GM13977 (cell line): Measurements from ENCODE around the gene PROX1.

ENCODE experiments used
- DNase-seq: peaks from one replicate; pipeline ENCODE4 v3.0.0; 2012; ENCODE audit warnings: low spot score
- in situ Hi-C: fragments of 300-500 bp; cut with MboI; formaldehyde crosslinking; loops from one replicate; pipeline ENCODE4 v1.12.0; 2022; ENCODE audit warnings: low sequenced_read_pairs, low pct_unique_long_range_greater_than_20kb, mixed read lengths, inconsistent platforms; ENCODE audit not compliant: unreplicated experiment
- TF ChIP-seq, protein P1 (sequence below): IDR thresholded peaks from 2 replicates; pipeline ENCODE4 v1.5.1; 2012; ENCODE audit warnings: mild to moderate bottlenecking, control low read depth; ENCODE audit not compliant: insufficient read depth; ENCODE audit errors: extremely low read depth, missing control alignments

The PROX1 gene

DNA sequence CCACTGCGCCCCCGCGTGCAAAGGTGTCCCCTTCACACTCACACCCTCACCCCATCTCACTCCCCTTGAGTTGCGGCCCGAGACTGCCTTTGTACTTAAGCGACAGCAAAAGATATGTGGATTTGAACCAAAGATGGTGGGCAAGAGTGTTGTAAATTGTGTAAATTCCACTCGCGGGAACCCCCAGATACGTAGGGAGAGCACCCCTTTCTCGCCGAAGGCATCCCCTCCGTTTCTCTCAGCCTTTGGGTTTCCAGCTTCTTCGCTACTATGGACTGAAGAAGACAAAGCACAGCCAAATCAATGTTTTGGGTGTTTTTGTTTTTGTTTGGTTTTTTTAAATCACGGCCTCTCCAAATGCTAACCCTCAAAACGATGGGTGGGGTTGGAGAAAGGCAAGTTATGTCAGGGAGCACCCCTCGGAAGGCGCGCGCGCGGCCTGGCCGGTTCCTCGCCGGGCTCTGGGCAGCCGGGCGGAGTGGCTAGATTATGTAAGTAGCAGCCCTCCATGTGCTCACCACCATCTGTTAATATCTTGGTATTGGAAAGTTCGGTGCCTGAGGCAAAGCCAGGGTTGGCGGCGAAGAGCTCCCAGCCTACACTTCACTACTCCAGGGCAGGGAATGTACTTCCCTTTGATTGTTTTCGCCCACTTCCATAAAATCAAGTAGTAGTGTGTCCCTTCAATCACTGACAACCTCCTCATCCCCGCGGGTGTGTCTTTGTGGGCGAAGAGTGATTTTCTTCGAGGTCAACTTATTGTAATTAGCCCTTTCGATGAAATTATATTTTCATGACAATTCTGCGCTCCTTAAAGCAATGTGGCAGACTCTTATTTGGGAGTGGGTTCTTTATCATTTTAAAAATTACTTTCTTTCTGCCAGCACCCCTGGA lies 4.0 kb upstream of the PROX1 start:
- DNase-seq = no peak

DNA sequence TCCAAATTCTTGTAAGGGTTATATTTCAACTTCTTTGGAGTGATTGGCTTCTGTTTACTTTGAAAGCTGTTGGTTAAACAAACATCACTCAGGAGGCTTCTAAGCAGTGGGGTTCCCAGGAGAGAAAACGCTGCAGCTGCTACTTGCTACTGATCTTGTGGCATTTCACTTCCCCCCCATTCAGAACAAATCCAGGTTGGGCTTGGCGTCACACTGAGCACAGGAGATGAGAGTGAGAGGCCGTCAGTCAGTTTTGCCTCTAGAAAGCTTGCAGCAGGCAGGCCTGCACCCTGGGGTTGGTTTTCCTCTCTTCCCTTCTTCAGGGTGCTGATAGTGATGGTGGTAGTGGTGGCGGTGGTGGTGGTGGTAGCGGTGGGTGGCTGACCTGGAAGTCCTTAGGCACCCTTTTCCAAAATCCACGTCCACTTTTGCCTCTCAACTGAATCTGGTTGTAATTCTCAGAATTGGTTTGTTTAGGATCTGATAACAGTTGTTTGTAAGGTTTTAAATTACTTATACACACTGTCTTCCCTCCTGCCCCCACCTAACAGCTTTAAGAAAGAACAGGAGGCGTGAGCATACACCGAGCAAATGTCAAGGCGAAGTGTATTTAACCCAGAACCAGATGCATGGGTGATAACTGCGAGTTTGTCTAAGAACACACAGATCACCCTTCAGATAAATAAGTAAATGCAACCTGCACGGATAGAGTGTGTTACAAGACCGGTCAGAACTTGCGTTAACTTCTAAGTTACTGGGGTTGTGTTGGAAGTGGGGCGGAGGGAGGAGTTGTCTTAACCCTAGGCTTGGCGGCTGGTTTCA lies 3.2 kb upstream of the PROX1 start:
- DNase-seq = no peak
- in situ Hi-C loops = no loop called here
- TF ChIP-seq, protein P1, sequence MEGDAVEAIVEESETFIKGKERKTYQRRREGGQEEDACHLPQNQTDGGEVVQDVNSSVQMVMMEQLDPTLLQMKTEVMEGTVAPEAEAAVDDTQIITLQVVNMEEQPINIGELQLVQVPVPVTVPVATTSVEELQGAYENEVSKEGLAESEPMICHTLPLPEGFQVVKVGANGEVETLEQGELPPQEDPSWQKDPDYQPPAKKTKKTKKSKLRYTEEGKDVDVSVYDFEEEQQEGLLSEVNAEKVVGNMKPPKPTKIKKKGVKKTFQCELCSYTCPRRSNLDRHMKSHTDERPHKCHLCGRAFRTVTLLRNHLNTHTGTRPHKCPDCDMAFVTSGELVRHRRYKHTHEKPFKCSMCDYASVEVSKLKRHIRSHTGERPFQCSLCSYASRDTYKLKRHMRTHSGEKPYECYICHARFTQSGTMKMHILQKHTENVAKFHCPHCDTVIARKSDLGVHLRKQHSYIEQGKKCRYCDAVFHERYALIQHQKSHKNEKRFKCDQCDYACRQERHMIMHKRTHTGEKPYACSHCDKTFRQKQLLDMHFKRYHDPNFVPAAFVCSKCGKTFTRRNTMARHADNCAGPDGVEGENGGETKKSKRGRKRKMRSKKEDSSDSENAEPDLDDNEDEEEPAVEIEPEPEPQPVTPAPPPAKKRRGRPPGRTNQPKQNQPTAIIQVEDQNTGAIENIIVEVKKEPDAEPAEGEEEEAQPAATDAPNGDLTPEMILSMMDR = no peak

More for the DNA sequence above, 4.0 kb upstream of the PROX1 start:
- TF ChIP-seq, protein P1 = no peak
- in situ Hi-C loops = no loop called here

DNA sequence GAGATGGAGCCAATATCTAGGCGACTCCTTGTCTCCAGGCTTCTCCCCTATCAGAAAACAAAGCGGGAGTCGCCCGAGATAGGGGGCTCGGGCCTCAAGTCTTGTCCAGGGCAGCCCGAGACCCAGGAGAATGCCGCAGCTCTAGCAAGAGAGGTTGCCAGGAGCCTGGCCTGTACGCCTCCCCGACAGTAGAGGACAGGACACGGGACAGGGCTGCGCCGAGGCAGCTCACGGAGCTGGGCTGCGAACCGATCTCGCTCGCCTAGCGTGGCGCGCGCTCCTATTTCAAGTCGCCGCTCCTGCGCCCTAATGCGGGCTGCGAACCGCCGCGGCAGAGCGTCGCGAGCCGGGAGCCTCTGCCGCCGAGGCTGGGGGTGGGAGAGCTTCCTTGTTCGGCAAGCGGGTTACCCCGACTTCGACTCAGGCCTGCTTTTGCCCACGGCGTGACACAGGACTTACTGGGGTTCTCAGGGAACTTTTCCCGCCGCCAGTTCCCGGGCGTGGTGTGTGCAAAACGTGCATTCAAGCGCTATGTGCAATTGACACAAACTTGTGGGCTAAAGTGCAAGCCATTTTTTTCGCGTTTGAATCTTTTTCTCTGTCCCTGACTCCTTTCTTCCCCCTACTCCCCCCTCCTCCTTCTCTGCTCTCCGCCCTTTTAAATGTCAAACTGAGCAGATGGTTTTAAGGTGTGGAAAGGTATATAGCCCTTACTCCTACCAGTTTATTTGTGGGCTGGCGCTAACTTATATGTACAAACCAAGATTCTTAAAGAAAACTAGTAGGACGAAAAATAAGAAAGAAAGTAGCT lies 2.4 kb upstream of the PROX1 start:
- TF ChIP-seq, protein P1 = no peak
- in situ Hi-C loops = no loop called here
- DNase-seq = no peak

GRCh38 chr1:213986020-213986924 lies 1.5 kb upstream of the PROX1 start:
- no peak for DNase-seq
- in situ Hi-C loops = no loop called here
- TF ChIP-seq, protein P1 = no peak

- no peak for DNase-seq
- TF ChIP-seq, protein P1 = no peak
- in situ Hi-C loops = no loop called here
Measured at GRCh38 chr1:213986925-213987250, 885 bp upstream of the PROX1 start.
